ENCODE data around the gene KANSL1.
A peak's percentile ranks its signal among the peaks of the same experiment; 100 is the strongest.
"Not testable (repeated sequence)": the region's sequence is repeated elsewhere in the genome, so short reads cannot be mapped to it uniquely, and the experiment has no call there.

KANSL1 gene

GRCh38 chr17:46193151-46193625 lies at the start of gene KANSL1:
Gene KANSL1 (minus strand): TSS chr17:46193429. CDS start chr17:46172143, 21,286 bp downstream.
- DNase-seq, result peak; percentile 88

- DNase-seq, result not testable (repeated sequence)
Measured at GRCh38 chr17:46231359-46231758, 38.1 kb upstream of the KANSL1 start.

GRCh38 chr17:46225274-46225794 lies 32.1 kb upstream of the KANSL1 start:
- peak; percentile 97 for DNase-seq

- not testable (repeated sequence) for DNase-seq
Measured at GRCh38 chr17:46224864-46225263, 31.6 kb upstream of the KANSL1 start.

- DNase-seq, result not testable (repeated sequence)
Measured at GRCh38 chr17:46223041-46223440, 29.8 kb upstream of the KANSL1 start.

- DNase-seq, result no peak
Measured at GRCh38 chr17:46216682-46217081, 23.5 kb upstream of the KANSL1 start.

GRCh38 chr17:46212634-46213435 lies 19.6 kb upstream of the KANSL1 start:
- peak; percentile 60 for DNase-seq

- no peak for DNase-seq
Measured at GRCh38 chr17:46208997-46209396, 15.8 kb upstream of the KANSL1 start.

- DNase-seq, result no peak
Measured at GRCh38 chr17:46205975-46206374, 12.7 kb upstream of the KANSL1 start.

- DNase-seq, result no peak
Measured at GRCh38 chr17:46202424-46202823, 9.2 kb upstream of the KANSL1 start.

GRCh38 chr17:46201491-46201890 lies 8.3 kb upstream of the KANSL1 start:
- no peak for DNase-seq

- no peak for DNase-seq
Measured at GRCh38 chr17:46200197-46200596, 7.0 kb upstream of the KANSL1 start.

- no peak for DNase-seq
Measured at GRCh38 chr17:46199379-46199778, 6.2 kb upstream of the KANSL1 start.

GRCh38 chr17:46198233-46198632 lies 5.0 kb upstream of the KANSL1 start:
- DNase-seq, result no peak

GRCh38 chr17:46197530-46197929 lies 4.3 kb upstream of the KANSL1 start:
- no peak for DNase-seq

GRCh38 chr17:46195939-46196716 lies 2.9 kb upstream of the KANSL1 start:
- DNase-seq, result no peak

- DNase-seq, result no peak
Measured at GRCh38 chr17:46195217-46195855, 2.1 kb upstream of the KANSL1 start.

GRCh38 chr17:46194393-46195216 lies 1.4 kb upstream of the KANSL1 start:
- DNase-seq, result peak; percentile 59

GRCh38 chr17:46193626-46194392 lies 580 bp upstream of the KANSL1 start:
- DNase-seq, result peak; percentile 96

- DNase-seq, result peak; percentile 75
Measured at GRCh38 chr17:46192439-46193150, 634 bp downstream of the KANSL1 start.

- DNase-seq, result no peak
Measured at GRCh38 chr17:46192189-46192438, 1.1 kb downstream of the KANSL1 start.

Data from stimulated activated CD8-positive, alpha-beta memory T cell treated with anti-CD3 and anti-CD28 coated beads, Interleukin-4, amount 100 ng/mL, for 48 hours (primary cell).